NB4 (cell line): ENCODE data around the gene MTARC1.

Experiments used
- DNase-seq: peaks from one replicate; pipeline ENCODE4 v3.0.0; 2010; ENCODE audit warnings: low read depth
- H3K4me3 ChIP-seq: one replicate; pipeline ENCODE4 v1.5.1; 2011; ENCODE audit warnings: mild to moderate bottlenecking, low read depth, low read length, moderate library complexity
- MYC ChIP-seq: IDR thresholded peaks from 2 replicates; pipeline ENCODE4 v1.6.1; 2011; ENCODE audit warnings: low read depth, low read length
- POLR2A ChIP-seq: IDR thresholded peaks from 2 replicates; pipeline ENCODE4 v1.6.1; 2011; ENCODE audit warnings: mild to moderate bottlenecking; ENCODE audit not compliant: insufficient read length; ENCODE audit errors: extremely low read depth
- TF ChIP-seq, protein P1 (sequence below): IDR thresholded peaks from 2 replicates; pipeline ENCODE4 v1.6.1; 2011; ENCODE audit warnings: low read depth, low read length
- TF ChIP-seq, protein P2 (sequence below): IDR thresholded peaks from one replicate; pipeline ENCODE4 v1.5.1; 2012; ENCODE audit warnings: low read depth, low read length

The MTARC1 gene

DNA sequence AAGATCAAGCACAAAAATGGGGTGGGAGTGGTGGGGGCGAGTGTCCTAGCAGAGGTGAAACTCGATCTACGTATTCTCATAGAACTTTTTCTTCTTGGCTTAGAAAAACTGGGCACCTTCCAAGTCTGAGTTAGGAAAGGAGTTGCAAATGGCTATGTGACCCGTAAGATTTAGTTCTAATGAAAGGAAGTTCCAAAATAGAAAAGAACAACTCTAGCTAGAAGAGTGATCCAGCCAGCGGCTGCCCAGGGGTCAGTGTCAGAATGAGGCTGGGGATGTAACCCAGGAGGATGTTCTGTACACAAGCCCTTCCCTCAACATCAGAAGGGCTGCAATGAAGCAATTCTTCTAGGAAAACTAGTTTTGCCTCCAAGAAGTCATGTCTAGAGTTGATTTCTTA is 5.2 kb downstream of the MTARC1 start:
- H3K4me3 ChIP-seq: no peak overlapping the region
- TF ChIP-seq, protein P1, sequence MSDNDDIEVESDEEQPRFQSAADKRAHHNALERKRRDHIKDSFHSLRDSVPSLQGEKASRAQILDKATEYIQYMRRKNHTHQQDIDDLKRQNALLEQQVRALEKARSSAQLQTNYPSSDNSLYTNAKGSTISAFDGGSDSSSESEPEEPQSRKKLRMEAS: no peak
- no peak for TF ChIP-seq POLR2A
- TF ChIP-seq, protein P2, sequence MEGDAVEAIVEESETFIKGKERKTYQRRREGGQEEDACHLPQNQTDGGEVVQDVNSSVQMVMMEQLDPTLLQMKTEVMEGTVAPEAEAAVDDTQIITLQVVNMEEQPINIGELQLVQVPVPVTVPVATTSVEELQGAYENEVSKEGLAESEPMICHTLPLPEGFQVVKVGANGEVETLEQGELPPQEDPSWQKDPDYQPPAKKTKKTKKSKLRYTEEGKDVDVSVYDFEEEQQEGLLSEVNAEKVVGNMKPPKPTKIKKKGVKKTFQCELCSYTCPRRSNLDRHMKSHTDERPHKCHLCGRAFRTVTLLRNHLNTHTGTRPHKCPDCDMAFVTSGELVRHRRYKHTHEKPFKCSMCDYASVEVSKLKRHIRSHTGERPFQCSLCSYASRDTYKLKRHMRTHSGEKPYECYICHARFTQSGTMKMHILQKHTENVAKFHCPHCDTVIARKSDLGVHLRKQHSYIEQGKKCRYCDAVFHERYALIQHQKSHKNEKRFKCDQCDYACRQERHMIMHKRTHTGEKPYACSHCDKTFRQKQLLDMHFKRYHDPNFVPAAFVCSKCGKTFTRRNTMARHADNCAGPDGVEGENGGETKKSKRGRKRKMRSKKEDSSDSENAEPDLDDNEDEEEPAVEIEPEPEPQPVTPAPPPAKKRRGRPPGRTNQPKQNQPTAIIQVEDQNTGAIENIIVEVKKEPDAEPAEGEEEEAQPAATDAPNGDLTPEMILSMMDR: no peak
- TF ChIP-seq MYC: no peak
- no peak for DNase-seq

DNA sequence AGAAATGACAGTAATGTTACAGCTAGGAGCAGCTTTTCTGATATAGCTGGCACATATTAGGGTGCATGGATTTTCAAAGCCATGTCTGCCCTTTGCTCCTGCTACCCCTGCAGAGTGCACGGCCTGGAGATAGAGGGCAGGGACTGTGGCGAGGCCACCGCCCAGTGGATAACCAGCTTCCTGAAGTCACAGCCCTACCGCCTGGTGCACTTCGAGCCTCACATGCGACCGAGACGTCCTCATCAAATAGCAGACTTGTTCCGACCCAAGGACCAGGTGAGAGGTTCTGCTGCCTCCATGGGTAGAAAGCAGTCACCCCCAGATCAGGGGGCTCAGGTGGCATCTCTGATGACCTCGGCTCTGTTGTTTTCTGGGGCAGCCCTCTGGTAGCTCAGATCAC is 9.8 kb downstream of the MTARC1 start:
- TF ChIP-seq MYC: no peak
- no peak for TF ChIP-seq POLR2A
- TF ChIP-seq, protein P2: no peak
- TF ChIP-seq, protein P1: no peak
- no peak overlapping the region for H3K4me3 ChIP-seq
- DNase-seq: no peak

DNA sequence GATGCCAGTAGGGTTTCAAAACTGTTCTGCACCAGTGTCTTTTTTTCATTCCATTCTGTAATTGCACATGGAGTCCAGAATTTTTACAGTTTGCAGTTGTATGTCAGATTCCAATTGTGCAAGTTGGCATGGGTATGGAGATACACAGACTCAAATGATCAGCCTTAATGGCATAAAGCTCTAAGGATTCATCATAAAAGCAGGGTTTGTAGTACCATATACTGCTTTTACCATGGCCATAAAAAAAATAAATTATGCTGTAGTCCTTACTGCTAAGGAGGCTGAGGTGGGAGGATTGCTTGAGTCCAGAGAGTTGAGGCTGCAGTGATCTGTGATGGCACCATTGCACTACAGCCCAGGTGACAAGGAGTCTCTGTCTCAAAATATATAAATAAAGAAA is 10.3 kb downstream of the MTARC1 start:
- TF ChIP-seq MYC (no peak), POLR2A (no peak)
- TF ChIP-seq, protein P1: no peak
- TF ChIP-seq, protein P2: no peak
- DNase-seq: no peak
- no peak overlapping the region for H3K4me3 ChIP-seq

DNA sequence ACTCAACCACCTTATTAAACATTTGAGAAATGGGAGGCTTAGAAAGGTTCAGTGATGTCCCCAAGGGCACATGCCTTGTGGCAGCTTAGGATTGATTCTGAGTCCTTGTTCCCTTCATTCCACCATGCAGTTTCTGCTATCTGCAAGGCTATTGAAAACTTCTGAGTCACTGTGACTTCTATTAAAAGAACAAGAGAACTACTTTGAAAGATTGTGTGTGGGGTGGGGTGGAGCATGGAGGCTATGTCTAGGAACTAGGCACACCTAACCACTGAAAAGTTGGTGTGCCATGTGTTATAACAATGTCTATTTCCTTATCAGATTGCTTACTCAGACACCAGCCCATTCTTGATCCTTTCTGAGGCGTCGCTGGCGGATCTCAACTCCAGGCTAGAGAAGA is 10.8 kb downstream of the MTARC1 start:
- TF ChIP-seq POLR2A (no peak), MYC (no peak)
- TF ChIP-seq, protein P2: no peak
- TF ChIP-seq, protein P1: no peak
- no peak overlapping the region for H3K4me3 ChIP-seq
- DNase-seq: no peak

DNA sequence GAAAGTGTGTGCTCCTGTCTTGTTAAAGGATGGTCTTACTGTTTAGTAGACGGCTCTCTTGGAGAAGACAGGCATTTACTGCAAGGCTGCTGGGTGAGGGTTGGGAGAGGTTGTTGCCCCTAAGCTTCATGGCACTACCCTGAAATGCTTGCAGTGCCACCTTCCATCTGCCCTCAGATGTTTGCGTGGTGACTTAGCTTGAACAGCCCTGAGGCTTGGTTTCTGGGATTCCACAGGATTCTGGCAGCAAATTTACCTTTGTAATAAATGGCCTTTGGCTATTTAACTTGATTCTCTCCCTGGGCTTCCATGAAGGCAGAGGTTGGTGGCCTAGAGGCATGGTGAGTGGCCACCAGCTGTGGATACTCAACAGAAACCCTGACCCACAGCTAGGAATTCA is 11.6 kb downstream of the MTARC1 start:
- no peak overlapping the region for H3K4me3 ChIP-seq
- no peak for TF ChIP-seq POLR2A
- TF ChIP-seq MYC: no peak
- TF ChIP-seq, protein P1: no peak
- DNase-seq: no peak

DNA sequence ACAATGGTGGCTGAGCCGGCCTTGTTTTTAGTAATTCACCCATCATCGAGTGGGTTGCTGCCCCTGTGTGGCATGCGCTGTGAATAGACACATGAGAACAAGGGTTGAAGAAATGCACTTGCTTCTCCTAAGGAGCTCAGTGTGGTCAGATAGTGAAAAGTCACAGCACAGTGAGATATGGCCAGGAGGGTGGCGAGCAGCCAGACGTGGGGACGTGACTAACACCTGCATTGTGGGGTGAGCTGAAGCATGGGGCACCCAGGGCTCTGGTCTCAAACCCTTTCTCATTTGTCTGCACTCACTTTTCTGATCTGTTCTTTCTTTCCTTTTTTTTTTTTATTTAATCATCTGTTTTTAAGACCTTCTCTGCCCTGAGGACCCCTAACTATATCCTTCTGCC is 13.5 kb downstream of the MTARC1 start:
- H3K4me3 ChIP-seq: no peak overlapping the region
- TF ChIP-seq, protein P2: no peak
- no peak for TF ChIP-seq MYC
- TF ChIP-seq, protein P1: no peak
- DNase-seq: no peak
